GM21737 (cell line): Measurements from ENCODE around the gene DNM3.
A peak's percentile ranks its signal among the peaks of the same experiment; 100 is the strongest.
"Not testable (repeated sequence)": the region's sequence is repeated elsewhere in the genome, so short reads cannot be mapped to it uniquely, and the experiment has no call there.

ENCODE experiments used
- ATAC-seq: cut with Tn5 transposase; IDR thresholded peaks from one replicate; pipeline ENCODE4 v1.9.1; 2021; ENCODE audit warnings: mild to moderate bottlenecking, moderate library complexity; ENCODE audit not compliant: unreplicated experiment

The DNM3 gene

GRCh38 chr1:171841050-171841910, at the start of gene DNM3:
DNM3 (plus strand) TSS chr1:171841498; CDS start chr1:171841657, 159 bp downstream.
- ATAC-seq: peak; percentile 85

GRCh38 chr1:171792656-171793369, 48.5 kb upstream of the DNM3 start:
- ATAC-seq: no peak

GRCh38 chr1:171793636-171794035, 47.7 kb upstream of the DNM3 start:
- ATAC-seq: no peak

GRCh38 chr1:171794085-171794484, 47.2 kb upstream of the DNM3 start:
- ATAC-seq: no peak

- ATAC-seq: no peak
These were observed 44.7 kb upstream of the DNM3 start for GRCh38 chr1:171796592-171796991.

GRCh38 chr1:171798311-171798710, 43.0 kb upstream of the DNM3 start:
- ATAC-seq: no peak

GRCh38 chr1:171798765-171799164, 42.5 kb upstream of the DNM3 start:
- no peak for ATAC-seq

- no peak for ATAC-seq
These were observed 42.1 kb upstream of the DNM3 start for GRCh38 chr1:171799166-171799565.

- ATAC-seq: not testable (repeated sequence)
These were observed 41.6 kb upstream of the DNM3 start for GRCh38 chr1:171799698-171800097.

GRCh38 chr1:171800342-171800741, 41.0 kb upstream of the DNM3 start:
- ATAC-seq: no peak

GRCh38 chr1:171800851-171801250, 40.4 kb upstream of the DNM3 start:
- no peak for ATAC-seq

GRCh38 chr1:171801487-171801891, 39.8 kb upstream of the DNM3 start:
- ATAC-seq: no peak

GRCh38 chr1:171802207-171802606, 39.1 kb upstream of the DNM3 start:
- no peak for ATAC-seq

- no peak for ATAC-seq
These were observed 38.3 kb upstream of the DNM3 start for GRCh38 chr1:171803045-171803444.

- ATAC-seq: no peak
These were observed 37.8 kb upstream of the DNM3 start for GRCh38 chr1:171803461-171804022.

GRCh38 chr1:171805395-171806115, 35.7 kb upstream of the DNM3 start:
- peak; percentile 86 for ATAC-seq

GRCh38 chr1:171807556-171807955, 33.7 kb upstream of the DNM3 start:
- ATAC-seq: no peak

- ATAC-seq: no peak
These were observed 31.5 kb upstream of the DNM3 start for GRCh38 chr1:171809834-171810233.

- no peak for ATAC-seq
These were observed 29.6 kb upstream of the DNM3 start for GRCh38 chr1:171811672-171812071.

- ATAC-seq: no peak
These were observed 26.6 kb upstream of the DNM3 start for GRCh38 chr1:171814692-171815091.

- no peak for ATAC-seq
These were observed 24.9 kb upstream of the DNM3 start for GRCh38 chr1:171816300-171816901.
